Panc1 (cell line): Measurements from ENCODE around the gene GRAMD1B. TPM values are rescaled to one million over a fixed set of nuclear protein-coding genes. Genes with fewer than 3 reads are reported as not detected.

Source experiments
- ATAC-seq: fragments of 200-7000 bp; cut with Tn5 transposase; 2 replicates; pipeline ENCODE4 v1.9.1; 2020; ENCODE audit warnings: mild to moderate bottlenecking, moderate library complexity
- BruUV-seq: library from RNA; stranded (reverse); fragments of 400-500 nt; replicated peaks from 2 replicates; lab custom pipeline; 2021; lab: Mats Ljungman, UMichigan
- CTCF ChIA-PET: fragments of 300-600 bp; sonication (Branson Sonifier 250); formaldehyde crosslinking; loops from one replicate; lab custom pipeline; 2022; ENCODE audit warnings: antibody characterized with exemption; lab: Charles Lee
- POLR2A ChIA-PET: fragments of 300-600 bp; sonication (Branson Sonifier 250); formaldehyde crosslinking; loops from one replicate; lab custom pipeline; 2022; ENCODE audit warnings: antibody characterized with exemption; lab: Charles Lee
- DNase-seq: peaks from one replicate; pipeline ENCODE4 v3.0.0-alpha.2; 2010; ENCODE audit warnings: low read depth, low spot score
- H3K27ac ChIP-seq: 2 replicates; pipeline ENCODE4 v1.5.1; 2011; ENCODE audit warnings: mild to moderate bottlenecking, low read length, inconsistent platforms
- H3K27me3 ChIP-seq: fragments of 200-500 bp; sonication (Bioruptor generic); 2 replicates; pipeline ENCODE4 v1.6.0; 2014; ENCODE audit warnings: low read length, inconsistent platforms; ENCODE audit not compliant: control insufficient read depth, insufficient read depth
- H3K36me3 ChIP-seq: fragments of 200-500 bp; sonication (Bioruptor generic); 2 replicates; pipeline ENCODE4 v1.5.1; 2014; ENCODE audit warnings: inconsistent platforms, mild to moderate bottlenecking, low read length, moderate library complexity; ENCODE audit not compliant: control insufficient read depth, insufficient read depth
- H3K4me1 ChIP-seq: 2 replicates; pipeline ENCODE4 v1.5.1; 2011; ENCODE audit warnings: inconsistent platforms, mild to moderate bottlenecking, low read length, moderate library complexity; ENCODE audit not compliant: control insufficient read depth, insufficient read depth
- H3K4me3 ChIP-seq, 2 experiments: 2 replicates each; pipeline ENCODE4 v1.5.1; 2011 to 2012; ENCODE audit warnings: low read depth in 2 of 2, low read length in 2 of 2, mild to moderate bottlenecking in 2 of 2, inconsistent platforms in 1 of 2, moderate library complexity in 1 of 2
- H3K9me3 ChIP-seq: fragments of 200-500 bp; sonication (Bioruptor generic); 2 replicates; pipeline ENCODE4 v1.5.1; 2014; ENCODE audit warnings: low read depth, mild to moderate bottlenecking, inconsistent platforms, low read length, moderate library complexity; ENCODE audit not compliant: control insufficient read depth, insufficient read depth
- POLR2AphosphoS5 ChIP-seq: IDR thresholded peaks from 2 replicates; pipeline ENCODE4 v1.6.1; 2012; ENCODE audit warnings: mild to moderate bottlenecking, low read depth, low read length, moderate library complexity
- SIN3A ChIP-seq: IDR thresholded peaks from 2 replicates; pipeline ENCODE4 v1.6.1; 2012; ENCODE audit warnings: low read depth, mild to moderate bottlenecking, low read length, moderate library complexity, borderline replicate concordance; ENCODE audit not compliant: insufficient read depth
- TCF7L2 ChIP-seq: IDR thresholded peaks from 2 replicates; pipeline ENCODE4 v1.6.1; 2011; ENCODE audit warnings: mild to moderate bottlenecking, low read depth, low read length, inconsistent platforms
- in situ Hi-C: cut with HindIII; loops from 2 replicates; pipeline ENCODE4 v1.10.0; 2016; ENCODE audit warnings: low sequenced_read_pairs, low pct_unique_long_range_greater_than_20kb
- intact Hi-C: fragments of 100-400 bp; cut with micrococcal nuclease; formaldehyde crosslinking; loops from one replicate; pipeline ENCODE4 v1.10.0; 2022; ENCODE audit not compliant: unreplicated experiment
- total RNA-seq: library from RNA; stranded (reverse); gene quantifications from one replicate; pipeline ENCODE4 v1.2.1, GENCODE V29; 2021; ENCODE audit not compliant: unreplicated experiment
- TF ChIP-seq, protein P1 (sequence below): fragments of 450-650 bp; IDR thresholded peaks from 2 replicates; pipeline ENCODE4 v1.5.1; 2017; ENCODE audit warnings: mild to moderate bottlenecking
- TF ChIP-seq, protein P2 (sequence below), 2 experiments: IDR thresholded peaks; 2 replicates each; pipeline ENCODE4 v1.6.1; 2011 to 2012; ENCODE audit warnings: low read depth in 2 of 2, control low read depth in 1 of 2, low read length in 1 of 2, mild to moderate bottlenecking in 1 of 2, moderate library complexity in 1 of 2; ENCODE audit not compliant: insufficient read depth in 1 of 2

GRAMD1B gene
- total RNA-seq, 1 experiment from 2014 or later: 0.46 TPM

DNA sequence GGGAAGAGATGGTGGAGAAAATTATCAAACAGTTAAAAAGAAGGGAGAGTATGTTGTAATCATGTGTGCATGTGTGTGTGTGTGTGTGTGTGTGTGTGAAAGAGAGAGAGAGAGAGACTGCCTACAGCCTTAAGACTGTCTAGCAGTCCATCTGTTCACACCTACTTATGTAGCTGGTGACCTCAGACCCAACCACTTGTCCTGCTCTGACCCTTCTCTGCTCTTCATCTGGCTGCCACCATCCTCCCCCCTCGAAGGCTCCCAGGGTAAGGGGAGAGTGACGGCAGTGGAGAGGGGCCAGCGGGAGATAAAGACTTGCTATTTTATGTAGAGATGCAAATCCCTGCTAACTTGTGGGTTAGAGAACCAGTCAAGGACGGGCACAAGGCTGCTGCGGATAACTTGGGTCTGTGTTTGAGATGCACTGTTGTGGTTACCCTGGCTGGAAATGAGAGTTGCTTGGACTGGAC lies 24.9 kb upstream of the GRAMD1B start:
- Histone ChIP-seq H3K4me1 (no peaks in the 10 kb centered on the region), H3K27ac (no peak overlapping the region), H3K4me3 (no peak overlapping the region), H3K9me3 (no peaks in the 10 kb centered on the region), H3K36me3 (no peaks in the 10 kb centered on the region), H3K27me3 (peaks cover 35% of the 10 kb centered on the region)
- in situ Hi-C loops: no loop called here
- intact Hi-C loops: no loop called here
- ATAC-seq: no peak
- CTCF ChIA-PET: no interaction called here
- POLR2A ChIA-PET: no interaction called here
- BruUV-seq: no TSS peak
- TF ChIP-seq, protein P1, sequence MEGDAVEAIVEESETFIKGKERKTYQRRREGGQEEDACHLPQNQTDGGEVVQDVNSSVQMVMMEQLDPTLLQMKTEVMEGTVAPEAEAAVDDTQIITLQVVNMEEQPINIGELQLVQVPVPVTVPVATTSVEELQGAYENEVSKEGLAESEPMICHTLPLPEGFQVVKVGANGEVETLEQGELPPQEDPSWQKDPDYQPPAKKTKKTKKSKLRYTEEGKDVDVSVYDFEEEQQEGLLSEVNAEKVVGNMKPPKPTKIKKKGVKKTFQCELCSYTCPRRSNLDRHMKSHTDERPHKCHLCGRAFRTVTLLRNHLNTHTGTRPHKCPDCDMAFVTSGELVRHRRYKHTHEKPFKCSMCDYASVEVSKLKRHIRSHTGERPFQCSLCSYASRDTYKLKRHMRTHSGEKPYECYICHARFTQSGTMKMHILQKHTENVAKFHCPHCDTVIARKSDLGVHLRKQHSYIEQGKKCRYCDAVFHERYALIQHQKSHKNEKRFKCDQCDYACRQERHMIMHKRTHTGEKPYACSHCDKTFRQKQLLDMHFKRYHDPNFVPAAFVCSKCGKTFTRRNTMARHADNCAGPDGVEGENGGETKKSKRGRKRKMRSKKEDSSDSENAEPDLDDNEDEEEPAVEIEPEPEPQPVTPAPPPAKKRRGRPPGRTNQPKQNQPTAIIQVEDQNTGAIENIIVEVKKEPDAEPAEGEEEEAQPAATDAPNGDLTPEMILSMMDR: no peak
- TF ChIP-seq POLR2AphosphoS5: no peak
- TF ChIP-seq, protein P2, sequence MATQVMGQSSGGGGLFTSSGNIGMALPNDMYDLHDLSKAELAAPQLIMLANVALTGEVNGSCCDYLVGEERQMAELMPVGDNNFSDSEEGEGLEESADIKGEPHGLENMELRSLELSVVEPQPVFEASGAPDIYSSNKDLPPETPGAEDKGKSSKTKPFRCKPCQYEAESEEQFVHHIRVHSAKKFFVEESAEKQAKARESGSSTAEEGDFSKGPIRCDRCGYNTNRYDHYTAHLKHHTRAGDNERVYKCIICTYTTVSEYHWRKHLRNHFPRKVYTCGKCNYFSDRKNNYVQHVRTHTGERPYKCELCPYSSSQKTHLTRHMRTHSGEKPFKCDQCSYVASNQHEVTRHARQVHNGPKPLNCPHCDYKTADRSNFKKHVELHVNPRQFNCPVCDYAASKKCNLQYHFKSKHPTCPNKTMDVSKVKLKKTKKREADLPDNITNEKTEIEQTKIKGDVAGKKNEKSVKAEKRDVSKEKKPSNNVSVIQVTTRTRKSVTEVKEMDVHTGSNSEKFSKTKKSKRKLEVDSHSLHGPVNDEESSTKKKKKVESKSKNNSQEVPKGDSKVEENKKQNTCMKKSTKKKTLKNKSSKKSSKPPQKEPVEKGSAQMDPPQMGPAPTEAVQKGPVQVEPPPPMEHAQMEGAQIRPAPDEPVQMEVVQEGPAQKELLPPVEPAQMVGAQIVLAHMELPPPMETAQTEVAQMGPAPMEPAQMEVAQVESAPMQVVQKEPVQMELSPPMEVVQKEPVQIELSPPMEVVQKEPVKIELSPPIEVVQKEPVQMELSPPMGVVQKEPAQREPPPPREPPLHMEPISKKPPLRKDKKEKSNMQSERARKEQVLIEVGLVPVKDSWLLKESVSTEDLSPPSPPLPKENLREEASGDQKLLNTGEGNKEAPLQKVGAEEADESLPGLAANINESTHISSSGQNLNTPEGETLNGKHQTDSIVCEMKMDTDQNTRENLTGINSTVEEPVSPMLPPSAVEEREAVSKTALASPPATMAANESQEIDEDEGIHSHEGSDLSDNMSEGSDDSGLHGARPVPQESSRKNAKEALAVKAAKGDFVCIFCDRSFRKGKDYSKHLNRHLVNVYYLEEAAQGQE (IDR thresholded peaks at IDR 0.05; ENCODE audit: insufficient read depth in 1 of 2, low read depth in 2 of 2, low read length in 1 of 2): no peak
- TF ChIP-seq SIN3A: no peak
- no peak for TF ChIP-seq TCF7L2
- no peak for DNase-seq

DNA sequence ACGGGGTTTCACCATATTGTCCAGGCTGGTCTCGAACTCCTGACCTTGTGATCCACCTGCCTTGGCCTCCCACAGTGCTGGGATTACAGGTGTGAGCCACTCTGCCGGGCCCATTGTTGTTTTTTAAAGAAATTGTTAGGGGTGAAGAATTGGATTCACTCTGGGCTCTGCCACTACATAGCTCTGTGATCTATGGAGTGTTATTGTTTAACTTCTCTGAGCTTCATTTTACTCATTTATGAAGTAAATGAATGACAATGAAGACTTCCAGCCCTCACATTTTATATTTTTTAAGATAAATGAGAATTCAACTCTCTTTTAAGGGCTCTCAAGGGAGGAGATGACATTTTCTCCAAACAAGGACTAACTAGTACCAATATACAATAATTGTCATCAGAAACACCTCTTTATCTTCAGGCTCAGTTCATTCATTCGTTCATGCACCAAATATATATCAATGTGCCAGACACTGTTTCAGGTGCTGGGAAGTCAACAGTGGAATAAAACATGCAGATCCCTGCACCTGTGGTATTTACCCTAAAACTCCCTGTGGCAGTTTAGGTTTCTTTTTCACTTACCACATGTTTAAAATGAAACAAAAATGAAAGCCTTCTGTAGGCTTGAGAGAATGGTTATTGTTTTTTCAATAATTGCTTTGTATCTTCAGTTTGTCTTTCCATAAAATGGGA lies 23.5 kb upstream of the GRAMD1B start:
- in situ Hi-C loops (no loop called here), intact Hi-C loops (loop anchor here (1.0 kb wide), 1 partner anchor 72 kb away; no protein-coding TSS in a partner anchor)
- no peak for ATAC-seq

More for the DNA sequence above, 23.5 kb upstream of the GRAMD1B start:
- Histone ChIP-seq H3K9me3 (no peaks in the 10 kb centered on the region), H3K4me1 (no peaks in the 10 kb centered on the region), H3K27me3 (peaks cover 32% of the 10 kb centered on the region), H3K27ac (no peak overlapping the region), H3K4me3 (no peak overlapping the region), H3K36me3 (no peaks in the 10 kb centered on the region)
- no peak for TF ChIP-seq TCF7L2
- TF ChIP-seq, protein P2 (IDR thresholded peaks at IDR 0.05; ENCODE audit: insufficient read depth in 1 of 2, low read depth in 2 of 2, low read length in 1 of 2): no peak
- TF ChIP-seq, protein P1: no peak
- TF ChIP-seq POLR2AphosphoS5: no peak
- no peak for TF ChIP-seq SIN3A
- no TSS peak for BruUV-seq
- no peak for DNase-seq
- ChIA-PET POLR2A (no interaction called here), CTCF (interaction anchor here (0.6 to 2.2 kb wide), 7 partner anchors 70 to 159 kb away, joined by 3 to 22 read pairs (median 3); no protein-coding TSS in a partner anchor)
